IMR-90 (cell line): ENCODE measurements around the gene SLC1A1. TPM values are rescaled to one million over a fixed set of nuclear protein-coding genes. Genes with fewer than 3 reads are reported as not detected.

Experiments
- ATAC-seq: fragments of 200-7000 bp; cut with Tn5 transposase; 2 replicates; pipeline ENCODE4 v1.9.1; 2020; ENCODE audit warnings: low read depth, mild to moderate bottlenecking, moderate library complexity
- BruUV-seq: library from RNA; stranded (reverse); fragments of 400-500 nt; replicated peaks from 2 replicates; lab custom pipeline; 2021; lab: Mats Ljungman, UMichigan
- CTCF ChIA-PET: fragments of 300-600 bp; formaldehyde crosslinking; extraction: SDS; loops from one replicate; lab custom pipeline; 2021; ENCODE audit warnings: antibody characterized with exemption; lab: Yijun Ruan, JAX
- POLR2A ChIA-PET: fragments of 300-600 bp; sonication (Branson Sonifier 250); formaldehyde crosslinking; loops from one replicate; lab custom pipeline; 2022; ENCODE audit warnings: antibody characterized with exemption; ENCODE audit not compliant: unreplicated experiment; lab: Charles Lee
- DNase-seq: peaks from one replicate; pipeline ENCODE4 v3.0.0; 2013
- H2AFZ ChIP-seq: replicated peaks from 2 replicates; pipeline ENCODE3; 2013; ENCODE audit warnings: low read length, mild to moderate bottlenecking; ENCODE audit not compliant: poor library complexity
- H2AK5ac ChIP-seq: 2 replicates; pipeline ENCODE4 v1.6.1; 2013; ENCODE audit warnings: low read depth, low read length, inconsistent platforms
- H2AK9ac ChIP-seq: replicated peaks from 2 replicates; pipeline ENCODE3; 2013; ENCODE audit warnings: mild to moderate bottlenecking, low read depth, low read length, moderate library complexity; ENCODE audit not compliant: poor library complexity
- H2BK120ac ChIP-seq: 2 replicates; pipeline ENCODE4 v1.6.1; 2013; ENCODE audit warnings: low read depth, low read length, inconsistent platforms
- H2BK15ac ChIP-seq: 3 replicates; pipeline ENCODE4 v1.6.1; 2013; ENCODE audit warnings: low read depth, low read length, inconsistent platforms
- H2BK20ac ChIP-seq: 2 replicates; pipeline ENCODE4 v1.6.1; 2013; ENCODE audit warnings: low read depth, mild to moderate bottlenecking, inconsistent platforms, low read length, moderate library complexity
- H2BK5ac ChIP-seq: 2 replicates; pipeline ENCODE4 v1.6.1; 2013; ENCODE audit warnings: mild to moderate bottlenecking, low read depth, low read length, inconsistent platforms; ENCODE audit not compliant: poor library complexity, severe bottlenecking
- H3K14ac ChIP-seq: replicated peaks from 2 replicates; pipeline ENCODE4 v1.6.1; 2013; ENCODE audit warnings: low read depth, low read length, inconsistent platforms
- H3K18ac ChIP-seq: 2 replicates; pipeline ENCODE4 v1.6.1; 2013; ENCODE audit warnings: low read depth, low read length, control low read depth
- H3K23ac ChIP-seq: 2 replicates; pipeline ENCODE4 v1.6.1; 2013; ENCODE audit warnings: low read depth, low read length, inconsistent platforms
- H3K27ac ChIP-seq: 2 replicates; pipeline ENCODE4 v1.5.1; 2013; ENCODE audit warnings: mild to moderate bottlenecking, control low read depth, low read length; ENCODE audit not compliant: insufficient read depth
- H3K27me3 ChIP-seq: 2 replicates; pipeline ENCODE4 v1.6.1; 2013; ENCODE audit warnings: low read length; ENCODE audit not compliant: control insufficient read depth, insufficient read depth
- H3K36me3 ChIP-seq: 2 replicates; pipeline ENCODE4 v1.6.1; 2013; ENCODE audit warnings: low read length, mixed read lengths; ENCODE audit not compliant: control insufficient read depth, insufficient read depth
- H3K4ac ChIP-seq: 2 replicates; pipeline ENCODE4 v1.6.1; 2013; ENCODE audit warnings: low read depth, low read length, inconsistent platforms
- H3K4me1 ChIP-seq: 2 replicates; pipeline ENCODE4 v1.6.1; 2013; ENCODE audit warnings: low read length, mixed read lengths; ENCODE audit not compliant: control insufficient read depth, insufficient read depth
- H3K4me2 ChIP-seq: 2 replicates; pipeline ENCODE4 v1.6.1; 2013; ENCODE audit warnings: low read depth, mild to moderate bottlenecking, control low read depth, low read length, moderate library complexity
- H3K4me3 ChIP-seq: 2 replicates; pipeline ENCODE4 v1.5.1; 2013; ENCODE audit warnings: low read depth, mild to moderate bottlenecking, control low read depth, low read length, moderate library complexity; ENCODE audit not compliant: insufficient read depth
- H3K56ac ChIP-seq: 2 replicates; pipeline ENCODE4 v1.6.1; 2013; ENCODE audit warnings: low read length, inconsistent platforms; ENCODE audit not compliant: insufficient read depth; ENCODE audit errors: extremely low read depth
- H3K79me1 ChIP-seq, 2 experiments: 2 replicates each; pipeline ENCODE4 v1.6.1; 2013; ENCODE audit warnings: low read length in 2 of 2, inconsistent platforms in 1 of 2, low read depth in 1 of 2
- H3K9ac ChIP-seq: 2 replicates; pipeline ENCODE4 v1.6.1; 2013; ENCODE audit warnings: low read depth, low read length, control low read depth
- H3K9me1 ChIP-seq: 2 replicates; pipeline ENCODE4 v1.6.1; 2013; ENCODE audit warnings: low read length, inconsistent platforms; ENCODE audit not compliant: insufficient read depth
- H3K9me3 ChIP-seq: 2 replicates; pipeline ENCODE4 v1.6.1; 2013; ENCODE audit warnings: low read length; ENCODE audit not compliant: control insufficient read depth, insufficient read depth
- H4K20me1 ChIP-seq: 2 replicates; pipeline ENCODE4 v1.6.1; 2013; ENCODE audit warnings: low read length, inconsistent platforms; ENCODE audit not compliant: insufficient read depth
- H4K5ac ChIP-seq: 2 replicates; pipeline ENCODE4 v1.6.1; 2013; ENCODE audit warnings: mild to moderate bottlenecking, low read depth, low read length, control low read depth
- H4K8ac ChIP-seq, 2 experiments: 2 replicates each; pipeline ENCODE4 v1.6.1; 2013; ENCODE audit warnings: low read depth in 2 of 2, low read length in 2 of 2, control low read depth in 1 of 2, inconsistent platforms in 1 of 2
- H4K91ac ChIP-seq: 2 replicates; pipeline ENCODE4 v1.6.1; 2013; ENCODE audit warnings: low read depth, low read length, inconsistent platforms; ENCODE audit not compliant: insufficient read depth
- ELK1 ChIP-seq: fragments of 150-350 bp; IDR thresholded peaks from 2 replicates; pipeline ENCODE4 v1.6.1; 2016; ENCODE audit warnings: low read depth, mild to moderate bottlenecking, low read length, moderate library complexity, borderline replicate concordance
- MAZ ChIP-seq: IDR thresholded peaks from 2 replicates; pipeline ENCODE4 v1.6.1; 2012; ENCODE audit warnings: low read depth, mild to moderate bottlenecking, low read length, improper control_type of control experiment, moderate library complexity, borderline replicate concordance
- RCOR1 ChIP-seq: IDR thresholded peaks from 2 replicates; pipeline ENCODE4 v1.6.1; 2012; ENCODE audit warnings: mild to moderate bottlenecking, low read length, improper control_type of control experiment; ENCODE audit not compliant: insufficient replicate concordance
- USF2 ChIP-seq: fragments of 150-350 bp; IDR thresholded peaks from 2 replicates; pipeline ENCODE4 v1.6.1; 2017; ENCODE audit warnings: mild to moderate bottlenecking, antibody characterized with exemption, low read length, low read depth
- WGBS, 2 experiments: methylation state at CpG; one replicate each; pipeline versions ENCODE4 v1.1.5 to v1.1.7; 2013; ENCODE audit warnings: missing lambda C conversion rate in 2 of 2; ENCODE audit not compliant: insufficient read length in 1 of 2; ENCODE audit errors: extremely low coverage in 2 of 2; 5-methylcytosine and 5-hydroxymethylcytosine counted together
- dilution Hi-C: fragments of 300-500 bp; cut with HindIII; formaldehyde crosslinking; loops from one replicate; pipeline ENCODE4 v1.14.3; 2018; ENCODE audit warnings: low sequenced_read_pairs; ENCODE audit not compliant: unreplicated experiment
- in situ Hi-C: fragments of 300-500 bp; cut with MboI; formaldehyde crosslinking; loops from 3 replicates; pipeline ENCODE4 v1.14.3; 2019; ENCODE audit warnings: low sequenced_read_pairs, inconsistent platforms, mixed read lengths
- intact Hi-C: fragments of 100-400 bp; cut with micrococcal nuclease; formaldehyde crosslinking; loops from 2 replicates; pipeline ENCODE4 v1.10.0; 2022
- polyA plus RNA-seq, 3 experiments: library from polyadenylated mRNA; depleted of rRNA; stranded (reverse); fragments of >200 nt; gene quantifications; 2 replicates each; pipeline ENCODE4 v1.2.3, GENCODE V29; 2012; ENCODE audit warnings: low replicate concordance in 1 of 3
- total RNA-seq: library from RNA; depleted of rRNA; stranded (reverse); fragments of >200 nt; gene quantifications from 2 replicates; pipeline ENCODE4 v1.2.3, GENCODE V29; 2012

The SLC1A1 gene
- total and polyA plus RNA-seq, 2 of the 4 experiments (the other 2 are of a cell fraction) = 2.2 to 4.1 TPM

- Histone ChIP-seq H3K4ac (no peak overlapping the region), H4K5ac (no peak overlapping the region), H2BK20ac (no peak overlapping the region), H3K23ac (no peak overlapping the region), H4K91ac (no peak overlapping the region), H3K9me1 (peaks cover 3% of the 10 kb centered on the region; the same call in 1 of the 2 replicates), H3K79me1 (no peaks in the 10 kb centered on the region), H3K4me1 (peaks cover 7% of the 10 kb centered on the region), H3K4me3 (no peak overlapping the region), H3K27ac (no peak overlapping the region), H2AFZ (no peak overlapping the region), H4K8ac (no peak overlapping the region), H3K14ac (no peak overlapping the region), H3K27me3 (peaks cover under 1% of the 10 kb centered on the region; the same call in 1 of the 2 replicates), H4K20me1 (no peaks in the 10 kb centered on the region), H3K9me3 (no peaks in the 10 kb centered on the region), H3K9ac (no peak overlapping the region), H2AK5ac (no peak overlapping the region), H3K4me2 (no peak overlapping the region), H3K18ac (no peak overlapping the region), H2BK5ac (no peak overlapping the region), H3K56ac (no peak overlapping the region), H3K36me3 (no peaks in the 10 kb centered on the region), H2BK120ac (no peak overlapping the region), H2BK15ac (no peak overlapping the region), H2AK9ac (no peak overlapping the region)
- CTCF ChIA-PET = interaction anchor here (0.5 to 0.6 kb wide), 2 partner anchors 139 to 185 kb away, joined by 4 to 5 read pairs; no protein-coding TSS in a partner anchor
- POLR2A ChIA-PET = no interaction called here
- 57% methylated on average over 1 of the region's 1 CpG; no CpG with 5 or more reads in 1 of the 2 experiments for WGBS, 2 experiments
- ATAC-seq = no peak
- dilution Hi-C loops (no loop called here), in situ Hi-C loops (no loop called here), intact Hi-C loops (no loop called here)
- BruUV-seq = no TSS peak
- DNase-seq = no peak
- TF ChIP-seq ELK1 = no peak
- no peak for TF ChIP-seq USF2
- TF ChIP-seq MAZ = no peak
- no peak for TF ChIP-seq RCOR1
These were observed 102.6 kb downstream of the SLC1A1 start for GRCh38 chr9:4592886-4593285.
